Kidney (tissue), 14 donors: ENCODE measurements around the gene GRB7. TPM values are rescaled to one million over a fixed set of nuclear protein-coding genes. Genes with fewer than 3 reads are reported as not detected.
"Not testable (repeated sequence)": the region's sequence is repeated elsewhere in the genome, so short reads cannot be mapped to it uniquely, and the experiment has no call there.

Experiments used
- DNase-seq, 5 donors: peaks; one replicate each; pipeline ENCODE4 v3.0.0-alpha.2; 2013 to 2020
- FAIRE-seq: peaks from 2 replicates; lab custom pipeline; 2012; peaks lifted over from hg19 to GRCh38; lab: Jason Lieb, UNC
- H3K27ac ChIP-seq, 2 donors: one replicate each; pipeline ENCODE4 v1.7.0; 2013; ENCODE audit warnings: low read depth in 2 of 2, low read length in 2 of 2, inconsistent platforms in 1 of 2
- H3K27me3 ChIP-seq: one replicate; pipeline ENCODE4 v1.7.1; 2013; ENCODE audit warnings: low read length, inconsistent platforms; ENCODE audit not compliant: control insufficient read depth, insufficient read depth
- H3K36me3 ChIP-seq, 3 donors: one replicate each; pipeline versions ENCODE4 v1.7.0 to v1.7.1; 2013; ENCODE audit warnings: low read length in 3 of 3, control low read depth in 1 of 3, inconsistent platforms in 1 of 3; ENCODE audit not compliant: insufficient read depth in 3 of 3, control insufficient read depth in 2 of 3
- H3K4me1 ChIP-seq, 3 donors: one replicate each; pipeline versions ENCODE4 v1.7.0 to v1.7.1; 2013; ENCODE audit warnings: low read length in 3 of 3, inconsistent platforms in 1 of 3, low read depth in 1 of 3; ENCODE audit not compliant: control insufficient read depth in 2 of 3, insufficient read depth in 2 of 3
- H3K4me3 ChIP-seq, 3 donors: one replicate each; pipeline versions ENCODE4 v1.7.0 to v1.8.1; 2013; ENCODE audit warnings: low read length in 3 of 3, control low read depth in 1 of 3, inconsistent platforms in 1 of 3
- H3K9ac ChIP-seq, 3 donors: one replicate each; pipeline versions ENCODE4 v1.7.0 to v1.7.1; 2013; ENCODE audit warnings: low read length in 3 of 3, control low read depth in 1 of 3, inconsistent platforms in 1 of 3
- H3K9me3 ChIP-seq, 3 donors: one replicate each; pipeline versions ENCODE4 v1.7.0 to v1.7.1; 2013; ENCODE audit warnings: low read length in 3 of 3, control low read depth in 1 of 3, inconsistent platforms in 1 of 3; ENCODE audit not compliant: control insufficient read depth in 2 of 3, insufficient read depth in 1 of 3
- intact Hi-C: fragments of 100-400 bp; cut with DNase I; formaldehyde crosslinking; loops from one replicate; pipeline ENCODE4 v1.11.1; 2022
- polyA plus RNA-seq: library from polyadenylated mRNA; stranded (reverse); fragments of 350-450 nt; fragmentation: Illumina TruSeq; extraction: RNeasy Lipid Tissue Mini Kit (QIAGEN cat#74804); gene quantifications from one replicate; pipeline ENCODE4 v1.2.3, GENCODE V29; 2014; ENCODE audit warnings: low read depth, low replicate concordance; ENCODE audit not compliant: insufficient read depth
- total RNA-seq: library from RNA; stranded (reverse); fragmentation: NEBNext Ultra II Directional; extraction: Animal tissue kit (Norgen Biotek cat#: 25700); gene quantifications from one replicate; pipeline ENCODE4 v1.2.1, GENCODE V29; 2021
- TF ChIP-seq, protein P1 (sequence below): IDR thresholded peaks from 3 replicates; pipeline ENCODE4 v1.5.1; 2012; ENCODE audit warnings: mild to moderate bottlenecking, moderate library complexity, borderline replicate concordance; ENCODE audit not compliant: insufficient read depth; ENCODE audit errors: extremely low read depth
- donor health status: control.
- donor health status: control.
- donor health status: control.
- donor health status: control.
- donor health status: control.
- donor health status: DM: yes; HTN: yes; CAD: no.
- donor health status: Normal renal cell carcinoma (clear cell type).

The GRB7 gene
- total and polyA plus RNA-seq, 2 donors from 2014 or later = 20.9 to 72.5 TPM

DNA sequence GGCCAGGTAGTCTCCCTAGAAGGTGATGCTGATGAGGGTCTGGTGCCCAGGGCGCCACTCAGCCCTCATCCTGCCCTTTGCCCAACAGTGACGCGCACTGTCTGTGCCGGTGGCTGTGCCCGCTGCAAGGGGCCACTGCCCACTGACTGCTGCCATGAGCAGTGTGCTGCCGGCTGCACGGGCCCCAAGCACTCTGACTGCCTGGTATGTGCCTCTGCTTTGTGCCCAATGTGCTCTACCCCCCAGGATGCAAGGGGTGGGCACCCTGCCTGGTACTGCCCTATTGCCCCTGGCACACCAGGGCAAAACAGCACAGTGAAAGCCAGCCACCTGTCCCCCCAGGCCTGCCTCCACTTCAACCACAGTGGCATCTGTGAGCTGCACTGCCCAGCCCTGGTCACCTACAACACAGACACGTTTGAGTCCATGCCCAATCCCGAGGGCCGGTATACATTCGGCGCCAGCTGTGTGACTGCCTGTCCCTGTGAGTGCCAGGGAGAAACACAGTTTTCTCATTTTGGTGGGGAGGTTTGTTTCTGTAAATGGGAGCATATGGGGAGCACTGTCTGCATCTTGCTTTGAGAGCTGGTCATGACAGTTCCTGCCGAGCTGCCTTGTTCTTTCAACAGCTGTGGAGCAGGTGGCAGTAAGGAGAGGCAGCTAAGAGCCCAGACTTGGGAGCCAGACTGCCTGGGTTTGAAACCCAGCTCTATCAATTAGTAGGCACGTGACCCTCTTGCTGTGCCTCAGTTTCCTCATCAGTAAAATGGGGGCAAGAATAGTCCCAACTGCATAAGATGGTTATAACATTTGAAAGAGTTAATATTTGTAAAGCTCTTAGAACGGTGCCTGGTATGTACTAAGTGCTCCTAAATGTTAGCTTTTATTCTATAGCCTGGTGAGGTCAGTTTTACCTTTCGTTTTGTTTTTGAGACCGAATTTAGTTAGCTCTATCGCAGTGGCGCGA lies 27.5 kb upstream of the GRB7 start:
- DNase-seq (peak in 1 of 5 donors; percentile 61), FAIRE-seq (no peak)

DNA sequence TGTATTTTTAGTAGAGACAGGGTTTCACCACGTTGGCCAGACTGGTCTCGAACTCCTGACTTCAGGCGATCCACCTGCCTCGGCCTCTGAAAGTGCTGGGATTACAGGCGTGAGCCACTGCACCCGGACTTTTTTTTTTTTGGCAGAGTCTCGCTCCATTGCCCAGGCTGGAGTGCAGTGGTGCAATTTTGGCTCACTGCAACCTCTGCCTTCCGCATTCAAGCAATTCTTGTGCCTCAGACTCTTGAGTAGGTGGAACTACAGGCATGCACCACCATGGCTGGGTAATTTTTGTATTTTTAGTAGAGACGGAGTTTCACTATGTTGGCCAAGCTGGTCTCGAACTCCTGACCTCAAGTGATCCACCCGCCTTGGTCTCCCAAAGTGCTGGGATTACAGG lies 26.7 kb upstream of the GRB7 start:
- FAIRE-seq, intact Hi-C loops, H3K9ac ChIP-seq, H3K27ac ChIP-seq, H3K9me3 ChIP-seq, H3K4me3 ChIP-seq, H3K27me3 ChIP-seq: not testable (repeated sequence)
- H3K36me3 ChIP-seq = peaks cover 2 to 71% (median 44%) of the 10 kb centered on the region in 3 donors
- peaks cover 0 to 17% (median under 1%) of the 10 kb centered on the region in 3 donors for H3K4me1 ChIP-seq
- DNase-seq = peak in 1 of 5 donors; percentile 18

More for the DNA sequence above, 27.5 kb upstream of the GRB7 start:
- Histone ChIP-seq H3K36me3 (peaks cover 2 to 63% (median 39%) of the 10 kb centered on the region in 3 donors), H3K27ac (no peak overlapping the region), H3K27me3 (no peaks in the 10 kb centered on the region), H3K9ac (no peak overlapping the region), H3K4me3 (no peak overlapping the region), H3K4me1 (peaks cover 0 to 22% (median 8%) of the 10 kb centered on the region in 3 donors), H3K9me3 (no peaks in the 10 kb centered on the region)
- TF ChIP-seq, protein P1, sequence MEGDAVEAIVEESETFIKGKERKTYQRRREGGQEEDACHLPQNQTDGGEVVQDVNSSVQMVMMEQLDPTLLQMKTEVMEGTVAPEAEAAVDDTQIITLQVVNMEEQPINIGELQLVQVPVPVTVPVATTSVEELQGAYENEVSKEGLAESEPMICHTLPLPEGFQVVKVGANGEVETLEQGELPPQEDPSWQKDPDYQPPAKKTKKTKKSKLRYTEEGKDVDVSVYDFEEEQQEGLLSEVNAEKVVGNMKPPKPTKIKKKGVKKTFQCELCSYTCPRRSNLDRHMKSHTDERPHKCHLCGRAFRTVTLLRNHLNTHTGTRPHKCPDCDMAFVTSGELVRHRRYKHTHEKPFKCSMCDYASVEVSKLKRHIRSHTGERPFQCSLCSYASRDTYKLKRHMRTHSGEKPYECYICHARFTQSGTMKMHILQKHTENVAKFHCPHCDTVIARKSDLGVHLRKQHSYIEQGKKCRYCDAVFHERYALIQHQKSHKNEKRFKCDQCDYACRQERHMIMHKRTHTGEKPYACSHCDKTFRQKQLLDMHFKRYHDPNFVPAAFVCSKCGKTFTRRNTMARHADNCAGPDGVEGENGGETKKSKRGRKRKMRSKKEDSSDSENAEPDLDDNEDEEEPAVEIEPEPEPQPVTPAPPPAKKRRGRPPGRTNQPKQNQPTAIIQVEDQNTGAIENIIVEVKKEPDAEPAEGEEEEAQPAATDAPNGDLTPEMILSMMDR = no peak
- intact Hi-C loops = no loop called here

DNA sequence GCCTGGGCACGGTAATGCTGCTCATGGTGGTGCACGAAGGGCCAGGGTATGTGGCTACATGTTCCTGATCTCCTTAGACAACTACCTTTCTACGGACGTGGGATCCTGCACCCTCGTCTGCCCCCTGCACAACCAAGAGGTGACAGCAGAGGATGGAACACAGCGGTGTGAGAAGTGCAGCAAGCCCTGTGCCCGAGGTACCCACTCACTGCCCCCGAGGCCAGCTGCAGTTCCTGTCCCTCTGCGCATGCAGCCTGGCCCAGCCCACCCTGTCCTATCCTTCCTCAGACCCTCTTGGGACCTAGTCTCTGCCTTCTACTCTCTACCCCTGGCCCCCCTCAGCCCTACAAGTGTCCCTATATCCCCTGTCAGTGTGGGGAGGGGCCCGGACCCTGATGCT lies 25.9 kb upstream of the GRB7 start:
- FAIRE-seq (no peak), DNase-seq (peak in 1 of 5 donors; percentile 64)
- Histone ChIP-seq H3K36me3 (peaks cover 2 to 79% (median 44%) of the 10 kb centered on the region in 3 donors), H3K27ac (no peak overlapping the region), H3K4me3 (no peak overlapping the region), H3K9ac (no peak overlapping the region), H3K4me1 (peaks cover 0 to 11% (median 0%) of the 10 kb centered on the region in 3 donors), H3K27me3 (no peaks in the 10 kb centered on the region), H3K9me3 (no peaks in the 10 kb centered on the region)
- intact Hi-C loops = no loop called here
- TF ChIP-seq, protein P1 = no peak

DNA sequence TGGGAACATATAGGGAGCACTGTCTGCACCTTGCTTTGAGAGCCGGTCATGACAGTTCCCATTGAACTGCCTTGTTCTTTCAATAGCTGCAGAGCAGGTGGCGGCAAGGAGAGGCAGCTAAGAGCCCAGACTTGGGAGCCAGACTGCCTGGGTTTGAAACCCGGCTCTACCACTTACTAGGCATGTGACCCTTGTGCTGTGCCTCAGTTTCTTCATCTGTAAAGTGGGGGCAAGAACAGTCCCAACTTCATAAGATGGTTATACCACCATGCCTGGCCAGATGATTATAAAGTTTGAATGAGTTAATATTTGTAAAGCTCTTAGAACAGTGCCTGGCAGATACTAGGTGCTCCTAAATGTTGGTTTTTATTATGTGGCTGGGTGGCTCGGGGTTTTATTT lies 23.5 kb upstream of the GRB7 start:
- DNase-seq (peak in 1 of 5 donors; percentile 12), FAIRE-seq (no peak)
- Histone ChIP-seq H3K4me3 (no peak overlapping the region), H3K27ac (no peak overlapping the region), H3K9ac (no peak overlapping the region), H3K27me3 (no peaks in the 10 kb centered on the region), H3K36me3 (peaks cover 2 to 68% (median 30%) of the 10 kb centered on the region in 3 donors), H3K9me3 (no peaks in the 10 kb centered on the region), H3K4me1 (peaks cover 0 to 5% (median 0%) of the 10 kb centered on the region in 3 donors)
- intact Hi-C loops = no loop called here
- TF ChIP-seq, protein P1 = no peak
